ENCODE data around the gene NUP42.
"Not testable (repeated sequence)": the region's sequence is repeated elsewhere in the genome, so short reads cannot be mapped to it uniquely, and the experiment has no call there.

NUP42 gene

DNA sequence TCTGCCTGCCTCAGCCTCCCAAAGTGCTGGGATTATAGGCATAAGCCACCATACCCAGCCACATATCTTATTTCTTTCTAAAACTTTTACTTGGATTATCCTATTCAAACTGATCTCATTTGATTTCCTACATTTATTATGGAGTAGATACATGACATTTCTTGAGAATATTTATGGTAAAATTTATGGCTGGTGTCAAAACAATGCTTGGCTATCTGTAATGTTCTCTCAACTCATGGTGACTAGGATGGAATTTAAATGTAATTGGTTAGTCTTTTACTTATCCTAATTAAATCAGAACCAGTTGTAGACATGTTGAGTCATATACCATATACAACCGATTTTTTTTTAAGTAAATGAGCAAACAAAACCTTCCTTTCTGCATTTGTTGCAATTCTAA, 4.1 kb downstream of the NUP42 start:
- no peak overlapping the region for H3K9ac ChIP-seq (ENCODE audit: low read length)
- no peak overlapping the region for H3K4me3 ChIP-seq (ENCODE audit: low read length)
- no peaks in the 10 kb centered on the region for H3K9me3 ChIP-seq (replicated peaks; ENCODE audit: insufficient read depth, low read length)
- H3K27me3 ChIP-seq (replicated peaks; ENCODE audit: insufficient read depth, low read length), result no peaks in the 10 kb centered on the region
- H4K20me1 ChIP-seq (ENCODE audit: insufficient read depth, low read length), result peaks cover 7% of the 10 kb centered on the region; the same call in 1 of the 2 replicates
- DNase-seq, result no peak
- H2AFZ ChIP-seq (ENCODE audit: low read length), result no peak overlapping the region
- peaks cover 83% of the 10 kb centered on the region for H3K79me2 ChIP-seq (ENCODE audit: low read length)
- H3K4me2 ChIP-seq (ENCODE audit: low read depth, low read length), result no peak overlapping the region
- no peaks in the 10 kb centered on the region for H3K9me2 ChIP-seq (replicated peaks; ENCODE audit: insufficient read depth, low read length)
- no peak overlapping the region for H3K27ac ChIP-seq (ENCODE audit: low read length)
- H3F3A ChIP-seq (ENCODE audit: insufficient read depth, low read length), result peaks cover 14% of the 10 kb centered on the region
- TF ChIP-seq EZH2 (optimal IDR thresholded peaks at IDR 0.05; ENCODE audit: low read depth, low read length), result no peak
- TF ChIP-seq, protein P1, sequence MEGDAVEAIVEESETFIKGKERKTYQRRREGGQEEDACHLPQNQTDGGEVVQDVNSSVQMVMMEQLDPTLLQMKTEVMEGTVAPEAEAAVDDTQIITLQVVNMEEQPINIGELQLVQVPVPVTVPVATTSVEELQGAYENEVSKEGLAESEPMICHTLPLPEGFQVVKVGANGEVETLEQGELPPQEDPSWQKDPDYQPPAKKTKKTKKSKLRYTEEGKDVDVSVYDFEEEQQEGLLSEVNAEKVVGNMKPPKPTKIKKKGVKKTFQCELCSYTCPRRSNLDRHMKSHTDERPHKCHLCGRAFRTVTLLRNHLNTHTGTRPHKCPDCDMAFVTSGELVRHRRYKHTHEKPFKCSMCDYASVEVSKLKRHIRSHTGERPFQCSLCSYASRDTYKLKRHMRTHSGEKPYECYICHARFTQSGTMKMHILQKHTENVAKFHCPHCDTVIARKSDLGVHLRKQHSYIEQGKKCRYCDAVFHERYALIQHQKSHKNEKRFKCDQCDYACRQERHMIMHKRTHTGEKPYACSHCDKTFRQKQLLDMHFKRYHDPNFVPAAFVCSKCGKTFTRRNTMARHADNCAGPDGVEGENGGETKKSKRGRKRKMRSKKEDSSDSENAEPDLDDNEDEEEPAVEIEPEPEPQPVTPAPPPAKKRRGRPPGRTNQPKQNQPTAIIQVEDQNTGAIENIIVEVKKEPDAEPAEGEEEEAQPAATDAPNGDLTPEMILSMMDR (IDR thresholded peaks at IDR 0.05; ENCODE audit: low read length), result no peak
- TF ChIP-seq EZH2phosphoT487 (IDR thresholded peaks at IDR 0.05; ENCODE audit: low read length), result no peak
- H3K4me1 ChIP-seq (ENCODE audit: low read length), result peaks cover 14% of the 10 kb centered on the region
- peaks cover 22% of the 10 kb centered on the region; the same call in 1 of the 2 replicates for H3K36me3 ChIP-seq (replicated peaks; ENCODE audit: insufficient read depth, low read length)

DNA sequence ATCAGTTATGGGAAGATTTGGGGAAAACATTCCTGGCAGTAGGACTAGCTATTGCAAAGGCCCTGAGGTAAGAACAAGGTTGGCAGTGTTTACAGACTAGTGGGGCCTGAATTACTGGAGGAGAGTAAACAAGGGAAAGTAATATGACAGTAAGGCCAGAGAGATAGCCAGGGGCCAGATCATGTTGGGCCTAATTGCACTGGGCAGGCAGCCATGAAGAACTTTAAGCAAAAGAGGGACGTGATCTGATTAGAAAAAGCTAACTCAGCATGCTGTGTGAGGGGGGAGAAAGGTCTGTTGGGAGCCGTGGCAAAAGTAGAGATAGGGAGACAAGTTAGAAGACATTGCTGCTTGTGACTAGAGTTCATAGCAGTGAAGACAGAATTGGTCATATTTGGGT, 9.2 kb downstream of the NUP42 start:
- Histone ChIP-seq H3K9me2 (replicated peaks; ENCODE audit: insufficient read depth, low read length) (no peaks in the 10 kb centered on the region), H3K4me3 (ENCODE audit: low read length) (no peak overlapping the region), H3K27ac (ENCODE audit: low read length) (no peak overlapping the region), H2AFZ (ENCODE audit: low read length) (no peak overlapping the region), H3K4me2 (ENCODE audit: low read depth, low read length) (no peak overlapping the region), H3K4me1 (ENCODE audit: low read length) (no peaks in the 10 kb centered on the region), H3K36me3 (replicated peaks; ENCODE audit: insufficient read depth, low read length) (peaks cover 18% of the 10 kb centered on the region; the same call in 1 of the 2 replicates), H3K9me3 (replicated peaks; ENCODE audit: insufficient read depth, low read length) (no peaks in the 10 kb centered on the region), H3K9ac (ENCODE audit: low read length) (no peak overlapping the region), H3K79me2 (ENCODE audit: low read length) (peaks cover 47% of the 10 kb centered on the region), H3K27me3 (replicated peaks; ENCODE audit: insufficient read depth, low read length) (no peaks in the 10 kb centered on the region), H4K20me1 (ENCODE audit: insufficient read depth, low read length) (0 out of 2 replicates have a peak, but pooled peaks cover 2% of the 10 kb centered on the region), H3F3A (ENCODE audit: insufficient read depth, low read length) (0 out of 2 replicates have a peak, but pooled peaks cover 2% of the 10 kb centered on the region)
- TF ChIP-seq EZH2 (optimal IDR thresholded peaks at IDR 0.05; ENCODE audit: low read depth, low read length), result no peak
- TF ChIP-seq, protein P1 (IDR thresholded peaks at IDR 0.05; ENCODE audit: low read length), result no peak
- TF ChIP-seq EZH2phosphoT487 (IDR thresholded peaks at IDR 0.05; ENCODE audit: low read length), result no peak
- no peak for DNase-seq

DNA sequence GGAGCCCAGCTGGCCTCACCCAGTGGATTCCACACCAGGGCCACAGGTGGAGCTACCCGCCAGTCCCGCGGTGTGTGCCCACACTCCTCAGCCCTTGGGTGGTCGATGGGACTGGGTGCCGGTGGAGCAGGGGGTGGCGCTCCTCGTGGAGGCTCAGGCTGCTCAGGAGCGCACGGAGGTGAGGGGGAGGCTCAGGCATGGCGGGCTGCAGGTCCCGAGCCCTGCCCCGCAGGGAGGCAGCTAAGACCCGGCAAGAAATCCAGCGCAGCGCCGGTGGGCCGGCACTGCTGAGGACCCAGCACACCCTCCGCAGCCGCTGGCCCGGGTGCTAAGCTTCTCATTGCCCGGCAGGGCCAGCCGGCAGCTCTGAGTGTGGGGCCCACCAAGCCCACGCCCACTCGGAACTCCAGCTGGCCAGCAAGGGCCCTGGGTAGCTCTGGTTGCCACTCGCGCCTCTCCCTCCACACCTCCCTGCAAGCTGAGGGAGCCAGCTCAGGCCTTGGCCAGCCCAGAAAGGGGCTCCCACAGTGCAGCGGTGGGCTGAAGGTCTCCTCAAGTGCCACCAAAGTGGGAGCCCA, 11.9 kb downstream of the NUP42 start:
- H3K9ac ChIP-seq (ENCODE audit: low read length); DNase-seq; H3K4me2 ChIP-seq (ENCODE audit: low read depth, low read length); H3K36me3 ChIP-seq (replicated peaks; ENCODE audit: insufficient read depth, low read length); H4K20me1 ChIP-seq (ENCODE audit: insufficient read depth, low read length); H3K27me3 ChIP-seq (replicated peaks; ENCODE audit: insufficient read depth, low read length); H3F3A ChIP-seq (ENCODE audit: insufficient read depth, low read length); H3K27ac ChIP-seq (ENCODE audit: low read length); H3K4me1 ChIP-seq (ENCODE audit: low read length); H3K9me2 ChIP-seq (replicated peaks; ENCODE audit: insufficient read depth, low read length); H3K4me3 ChIP-seq (ENCODE audit: low read length); H2AFZ ChIP-seq (ENCODE audit: low read length); H3K9me3 ChIP-seq (replicated peaks; ENCODE audit: insufficient read depth, low read length): not testable (repeated sequence)
- H3K79me2 ChIP-seq (ENCODE audit: low read length), result peaks cover 21% of the 10 kb centered on the region

DNA sequence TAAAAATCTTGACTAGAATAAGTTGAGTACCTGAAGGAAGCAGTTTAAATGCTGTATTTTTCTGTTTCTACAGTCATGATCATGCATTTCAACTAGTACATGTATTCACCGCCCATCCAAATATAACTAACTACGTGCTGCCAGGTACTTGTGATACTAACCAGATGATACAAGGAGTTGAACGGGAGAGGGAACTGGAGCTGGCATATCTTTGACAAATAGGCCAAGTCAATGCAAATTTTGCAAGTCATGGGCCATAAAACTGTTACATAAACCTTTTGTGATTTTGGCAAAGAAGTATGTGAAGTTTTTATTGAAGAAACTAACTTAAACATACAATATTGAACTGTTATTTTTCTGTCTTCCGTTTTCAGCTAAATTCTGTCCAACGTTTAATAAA, 14.5 kb downstream of the NUP42 start:
- TF ChIP-seq EZH2phosphoT487 (IDR thresholded peaks at IDR 0.05; ENCODE audit: low read length), result no peak
- TF ChIP-seq, protein P1 (IDR thresholded peaks at IDR 0.05; ENCODE audit: low read length), result no peak
- no peak for TF ChIP-seq EZH2 (optimal IDR thresholded peaks at IDR 0.05; ENCODE audit: low read depth, low read length)
- H3K9me3 ChIP-seq (replicated peaks; ENCODE audit: insufficient read depth, low read length), result no peaks in the 10 kb centered on the region
- H3K36me3 ChIP-seq (replicated peaks; ENCODE audit: insufficient read depth, low read length), result peaks cover 4% of the 10 kb centered on the region; the same call in 1 of the 2 replicates
- no peaks in the 10 kb centered on the region for H3K9me2 ChIP-seq (replicated peaks; ENCODE audit: insufficient read depth, low read length)
- H3K4me2 ChIP-seq (ENCODE audit: low read depth, low read length), result no peak overlapping the region
- no peaks in the 10 kb centered on the region for H4K20me1 ChIP-seq (ENCODE audit: insufficient read depth, low read length)
- 0 out of 2 replicates have a peak, but pooled peaks cover 2% of the 10 kb centered on the region for H3F3A ChIP-seq (ENCODE audit: insufficient read depth, low read length)
- H3K27me3 ChIP-seq (replicated peaks; ENCODE audit: insufficient read depth, low read length), result no peaks in the 10 kb centered on the region
- no peak for DNase-seq
- no peak overlapping the region for H2AFZ ChIP-seq (ENCODE audit: low read length)
- H3K79me2 ChIP-seq (ENCODE audit: low read length), result peaks cover 1% of the 10 kb centered on the region; the same call in 1 of the 2 replicates
- no peak overlapping the region for H3K27ac ChIP-seq (ENCODE audit: low read length)
- no peaks in the 10 kb centered on the region for H3K4me1 ChIP-seq (ENCODE audit: low read length)
- no peak overlapping the region for H3K4me3 ChIP-seq (ENCODE audit: low read length)
- no peak overlapping the region for H3K9ac ChIP-seq (ENCODE audit: low read length)

DNA sequence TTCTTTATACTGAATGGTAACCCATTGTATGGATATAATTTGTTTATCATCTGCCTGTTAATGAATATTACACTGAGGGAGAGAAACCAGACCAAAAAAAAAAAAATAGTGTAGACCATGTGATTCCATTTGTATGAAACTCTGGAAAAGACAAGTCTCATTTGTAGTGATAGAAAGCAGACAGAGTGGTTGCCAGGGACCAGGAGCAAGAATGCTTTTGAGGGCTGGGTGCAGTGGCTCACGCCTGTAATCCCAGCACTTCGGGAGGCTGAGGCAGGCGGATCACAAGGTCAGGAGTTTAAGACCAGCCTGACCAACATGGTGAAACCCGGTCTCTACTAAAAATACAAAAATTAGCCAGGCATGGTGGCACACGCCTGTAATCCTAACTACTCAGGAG, 15.9 kb downstream of the NUP42 start:
- not testable (repeated sequence) for H3K9ac ChIP-seq (ENCODE audit: low read length); H3K9me2 ChIP-seq (replicated peaks; ENCODE audit: insufficient read depth, low read length); DNase-seq; H4K20me1 ChIP-seq (ENCODE audit: insufficient read depth, low read length); H3F3A ChIP-seq (ENCODE audit: insufficient read depth, low read length); H3K27me3 ChIP-seq (replicated peaks; ENCODE audit: insufficient read depth, low read length); H3K36me3 ChIP-seq (replicated peaks; ENCODE audit: insufficient read depth, low read length); H2AFZ ChIP-seq (ENCODE audit: low read length); H3K9me3 ChIP-seq (replicated peaks; ENCODE audit: insufficient read depth, low read length); H3K4me2 ChIP-seq (ENCODE audit: low read depth, low read length); H3K4me3 ChIP-seq (ENCODE audit: low read length); H3K27ac ChIP-seq (ENCODE audit: low read length); H3K79me2 ChIP-seq (ENCODE audit: low read length); H3K4me1 ChIP-seq (ENCODE audit: low read length)

All from MM.1S (cell line).